ENCODE results near the gene ALDH3B1. TPM values are rescaled to one million over a fixed set of nuclear protein-coding genes. Genes with fewer than 3 reads are reported as not detected.

ALDH3B1 gene
- total RNA-seq, 1 donor from 2014 or later: 2.5 TPM

- peak; percentile 29 for ATAC-seq
Measured at GRCh38 chr11:67997475-67997921, 12.6 kb upstream of the ALDH3B1 start.

- ATAC-seq: no peak
Measured at GRCh38 chr11:67998150-67999045, 11.7 kb upstream of the ALDH3B1 start.

GRCh38 chr11:67999201-67999629 lies 10.9 kb upstream of the ALDH3B1 start:
- no peak for ATAC-seq

GRCh38 chr11:67999704-68000103 lies 10.4 kb upstream of the ALDH3B1 start:
- ATAC-seq: no peak

GRCh38 chr11:68002575-68002937 lies 7.6 kb upstream of the ALDH3B1 start:
- peak; percentile 3 for ATAC-seq

- ATAC-seq: peak; percentile 59
Measured at GRCh38 chr11:68002938-68003845, 6.9 kb upstream of the ALDH3B1 start.

DNA sequence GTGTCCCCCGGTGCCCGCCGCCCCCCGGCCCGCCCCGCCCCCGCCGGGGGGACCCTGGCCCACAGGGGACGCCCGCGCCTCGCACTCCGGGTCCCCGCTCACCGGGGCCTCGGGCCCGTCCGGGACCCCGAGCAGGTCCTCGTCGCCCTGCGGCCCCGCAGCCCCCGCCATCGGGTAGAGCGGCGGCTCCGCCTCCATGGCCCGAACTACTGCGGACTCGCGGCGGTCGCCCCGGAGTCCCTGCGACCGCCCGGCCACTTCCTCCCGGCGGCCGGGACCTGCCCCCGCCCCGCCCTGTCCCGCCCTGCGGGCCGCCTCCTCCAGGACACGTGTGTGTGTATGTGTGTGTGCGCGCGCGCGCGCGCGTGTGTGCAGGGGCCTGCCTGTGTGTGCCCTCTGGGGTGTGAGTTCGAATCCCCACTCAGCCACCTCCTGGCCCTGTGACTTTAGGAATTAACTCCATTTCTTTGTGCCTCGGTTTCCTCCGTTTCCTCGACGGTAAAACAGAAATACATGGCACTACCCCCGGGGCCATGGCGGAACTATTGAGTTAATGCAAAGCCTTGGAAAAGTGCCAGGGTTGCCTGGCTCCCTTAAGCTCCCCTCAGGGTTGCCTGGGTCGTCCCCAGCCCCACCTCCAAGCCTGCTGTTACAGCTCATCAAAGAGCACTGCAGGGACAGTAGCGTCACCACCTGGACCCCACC lies 6.1 kb upstream of the ALDH3B1 start, which contains the start of gene UNC93B1:
Gene UNC93B1, minus strand, starts transcription at position 252 of the 705 bp plus-strand sequence. Its CDS starts 54 bp downstream, at position 198.
- peak; percentile 85 for ATAC-seq

DNA sequence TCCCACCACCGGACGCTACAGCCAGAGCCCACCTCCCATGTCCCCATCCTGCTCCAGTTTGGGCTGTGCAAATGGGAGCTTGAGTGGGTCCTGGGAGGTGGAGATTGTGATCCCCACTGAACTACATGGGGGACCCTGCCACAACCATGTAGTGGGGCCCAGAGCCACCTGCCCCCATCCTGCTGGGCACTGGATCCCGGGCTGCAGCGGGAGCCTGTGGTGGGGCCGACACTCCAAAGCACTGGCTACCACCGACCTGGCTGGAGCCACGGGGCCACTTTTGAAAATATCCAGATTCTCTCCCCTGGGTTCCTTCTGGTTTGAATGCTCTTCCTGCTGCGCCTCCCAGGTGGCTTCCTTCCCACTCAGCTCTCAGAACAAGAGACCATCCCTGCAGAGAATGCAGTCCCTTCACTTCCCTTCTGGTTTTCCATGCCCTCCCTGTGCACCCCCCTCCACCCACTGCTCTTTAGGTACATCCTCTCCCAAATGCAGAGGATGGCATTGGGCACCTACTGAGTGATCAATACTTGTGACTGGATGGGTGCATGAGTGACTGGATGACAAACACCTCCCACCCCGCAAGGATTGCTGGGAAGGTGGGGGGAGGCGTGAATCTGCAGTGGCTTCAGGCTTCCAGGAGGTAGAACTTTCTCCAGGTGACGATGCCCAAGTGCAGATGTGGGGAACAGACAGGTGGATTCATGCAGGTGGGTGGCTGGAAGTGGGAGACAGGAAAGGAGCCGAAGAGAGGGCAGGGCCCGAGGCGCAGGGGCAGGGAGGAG lies 5.4 kb upstream of the ALDH3B1 start:
- ATAC-seq: no peak

DNA sequence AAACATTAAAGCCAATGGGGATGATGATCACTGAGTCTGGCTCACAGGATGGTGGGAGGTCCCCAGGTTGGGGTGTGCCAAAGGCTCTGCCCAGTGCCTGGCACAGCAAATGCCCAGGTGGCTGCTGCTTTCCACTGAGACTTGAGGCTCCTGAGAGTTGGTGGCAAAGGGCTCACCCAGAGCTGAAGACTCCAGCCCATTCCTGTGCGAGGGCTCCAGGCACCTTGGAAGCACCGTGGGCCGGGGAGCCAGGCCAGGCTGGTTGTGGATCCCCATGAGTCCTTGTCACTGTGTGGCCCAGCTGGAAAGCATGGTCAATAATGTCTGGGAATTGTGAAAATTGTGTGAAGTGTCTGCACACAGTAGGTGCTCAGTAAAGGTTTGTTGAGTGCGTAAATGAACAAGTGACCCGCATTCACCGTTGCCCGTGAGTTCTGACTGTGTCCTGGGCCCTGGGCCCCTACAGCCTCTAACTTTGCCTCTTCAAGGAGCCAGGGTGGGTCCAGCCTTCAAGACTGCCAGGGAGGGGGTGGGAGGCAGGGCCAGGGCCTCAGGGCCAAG lies 3.4 kb upstream of the ALDH3B1 start:
- ATAC-seq: no peak

GRCh38 chr11:68007498-68008380 lies 2.4 kb upstream of the ALDH3B1 start:
- ATAC-seq: no peak

DNA sequence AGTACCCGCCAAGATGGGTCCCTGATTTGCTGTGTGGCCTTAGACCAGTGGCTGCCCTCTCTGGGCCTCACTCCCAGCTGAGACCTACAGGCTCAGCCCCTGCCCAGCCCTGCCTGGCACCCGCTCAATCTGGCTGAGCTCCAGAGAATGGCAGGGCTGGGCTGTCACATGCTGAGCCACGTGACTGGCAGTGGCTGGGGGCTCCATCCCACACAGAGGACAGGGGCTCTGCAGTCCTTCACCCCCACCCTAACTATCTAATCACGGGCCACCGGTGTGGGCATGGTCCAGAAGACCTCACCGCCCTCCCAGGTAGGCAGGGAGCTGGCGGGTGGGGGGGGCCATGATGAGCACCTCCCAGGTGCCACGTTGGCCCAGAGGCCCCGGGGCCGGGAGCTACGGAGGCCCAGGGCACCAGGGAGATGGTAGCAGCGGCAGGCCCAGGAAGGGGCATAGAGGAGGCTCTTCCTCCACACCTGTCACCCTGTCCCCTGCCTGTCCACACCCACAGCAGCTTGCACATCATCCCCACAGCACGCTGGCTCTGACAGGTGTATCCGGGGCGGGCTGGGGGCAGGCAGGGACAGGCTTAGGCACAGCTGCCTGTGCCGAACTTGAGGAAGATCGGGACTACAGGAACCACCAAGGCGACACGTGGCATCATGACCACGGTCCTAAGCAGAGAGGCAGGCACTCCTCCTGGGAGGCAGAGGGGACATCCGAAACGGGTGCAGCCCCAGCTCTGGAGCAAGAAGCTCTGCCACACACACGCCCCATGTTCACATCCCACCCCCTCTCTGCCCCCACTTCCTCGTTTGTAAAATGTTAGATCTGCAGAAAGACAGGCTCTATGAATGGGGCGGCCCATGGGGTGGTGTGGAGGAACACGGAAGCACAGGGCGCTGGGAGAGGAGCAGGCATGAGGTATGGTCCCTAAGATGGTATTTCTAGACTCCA lies 1.5 kb upstream of the ALDH3B1 start:
- peak; percentile 67 for ATAC-seq

DNA sequence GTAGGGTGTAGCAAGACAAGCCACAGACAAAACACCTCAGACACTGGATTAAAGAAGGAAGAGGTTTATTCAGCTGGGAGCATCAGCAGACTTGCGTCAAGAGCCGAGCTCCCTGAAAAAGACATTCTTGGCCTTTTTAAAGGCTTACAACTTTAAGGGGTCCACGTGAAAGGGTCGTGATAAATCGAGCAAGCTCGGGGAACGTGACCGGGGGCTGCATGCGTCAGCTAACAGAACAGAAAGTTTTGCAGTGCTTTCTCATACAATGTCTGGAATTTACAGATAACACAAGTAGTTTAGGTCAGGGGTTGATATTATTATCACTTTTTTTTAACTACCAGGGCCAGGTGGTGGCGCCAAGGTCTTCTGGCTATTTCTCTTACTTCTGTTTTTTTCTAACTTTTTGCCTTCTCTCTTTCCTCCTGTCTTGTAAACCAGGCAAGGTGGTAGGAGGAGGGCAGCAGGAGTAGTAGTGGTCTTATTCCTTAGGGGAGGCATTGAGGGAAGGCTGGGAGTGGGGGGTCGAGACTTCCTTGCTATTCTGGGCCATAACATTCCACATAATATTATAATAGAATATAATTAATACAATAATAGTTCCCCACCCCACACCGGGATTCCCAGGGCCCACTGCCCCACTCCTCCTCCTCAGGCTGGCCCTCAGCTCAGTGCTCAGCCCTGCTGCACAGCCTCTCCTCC lies 587 bp upstream of the ALDH3B1 start:
- ATAC-seq: no peak

- ATAC-seq: no peak
Measured at GRCh38 chr11:68011051-68011943, 1.2 kb downstream of the ALDH3B1 start.

- no peak for ATAC-seq
Measured at GRCh38 chr11:68012044-68012842, 2.1 kb downstream of the ALDH3B1 start.

DNA sequence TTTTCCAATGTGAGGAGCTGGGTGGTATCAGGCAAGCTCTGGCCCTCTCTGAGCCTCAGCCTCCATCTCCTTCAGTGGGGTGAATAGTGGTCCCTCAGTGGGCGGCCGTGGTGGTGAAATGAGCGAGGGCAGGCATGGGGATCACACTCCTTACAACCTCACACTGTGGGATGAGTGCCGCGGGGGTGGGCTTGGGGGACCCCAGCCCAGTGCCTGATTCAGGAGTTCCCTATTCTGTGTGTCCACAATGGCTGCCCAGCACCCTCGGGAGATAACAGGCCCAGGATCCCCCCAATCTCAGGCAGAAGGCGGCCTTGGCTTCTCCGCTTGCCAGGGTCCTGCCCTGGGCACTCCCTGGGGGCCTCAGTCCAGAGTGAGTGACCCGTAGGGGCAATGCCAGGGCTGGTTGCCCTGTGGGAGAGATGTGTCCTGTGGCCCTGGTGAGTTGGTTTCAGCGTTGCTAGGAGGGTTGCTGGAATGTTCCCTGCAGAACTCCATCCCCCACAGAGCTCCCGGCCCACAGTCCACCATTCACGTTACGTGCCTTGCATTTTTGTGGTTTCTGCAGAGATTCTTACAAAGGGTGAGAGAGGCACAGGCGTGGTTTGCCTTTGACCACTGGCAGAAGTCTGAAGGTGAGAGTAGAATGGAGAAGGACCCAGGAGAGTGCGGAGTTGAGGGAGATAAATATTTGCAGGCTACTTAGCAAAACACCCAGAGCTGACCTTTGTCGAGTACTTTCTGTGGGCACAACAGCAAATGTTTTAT lies 2.9 kb downstream of the ALDH3B1 start:
- ATAC-seq: no peak
